HG03060 (cell line): ENCODE data around the gene C2orf81.
"Not testable (repeated sequence)": the region's sequence is repeated elsewhere in the genome, so short reads cannot be mapped to it uniquely, and the experiment has no call there.

Experiments used
- ATAC-seq: cut with Tn5 transposase; IDR thresholded peaks from one replicate; pipeline ENCODE4 v1.9.1; 2021; ENCODE audit warnings: low read depth, moderate number of reproducible peaks; ENCODE audit not compliant: unreplicated experiment

C2orf81 gene

DNA sequence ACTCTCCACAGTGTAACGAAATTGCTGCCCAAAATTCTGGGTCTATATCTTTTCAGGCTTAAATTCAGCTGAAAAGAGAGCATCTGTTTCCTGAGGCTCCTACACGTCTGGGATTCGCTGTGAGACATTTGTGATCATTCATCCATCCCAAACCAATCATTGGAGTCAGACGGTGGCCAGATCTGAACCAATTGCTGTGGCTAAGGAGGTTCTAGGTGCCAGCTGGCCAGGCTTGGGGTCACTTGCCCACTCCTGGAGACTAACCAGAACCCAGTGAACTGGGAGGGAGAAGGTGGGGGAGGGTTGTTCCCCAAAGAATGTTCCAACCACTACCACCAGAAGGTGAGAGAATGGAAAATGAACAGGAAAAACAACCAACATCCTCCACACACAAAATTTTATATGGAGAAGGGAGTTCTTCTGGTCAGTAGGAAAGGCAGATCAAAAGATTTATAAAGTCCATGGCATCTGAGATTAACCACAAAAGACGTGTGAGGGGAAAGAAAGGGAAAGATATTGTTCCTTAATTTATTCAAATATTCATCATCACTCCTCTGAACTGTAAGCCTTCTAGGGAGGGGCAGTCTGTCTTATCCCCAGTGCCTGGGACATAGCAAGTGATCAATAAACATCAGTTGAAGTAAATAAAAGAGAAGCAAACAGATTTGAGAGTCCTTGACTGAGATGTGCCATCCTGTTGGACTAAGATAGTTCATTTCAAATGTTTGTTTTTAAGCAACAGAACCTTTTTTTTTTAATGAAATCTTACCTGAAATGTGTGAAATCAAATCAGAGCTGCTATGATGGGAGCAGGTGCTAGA lies 23.3 kb upstream of the C2orf81 start:
- ATAC-seq = no peak

DNA sequence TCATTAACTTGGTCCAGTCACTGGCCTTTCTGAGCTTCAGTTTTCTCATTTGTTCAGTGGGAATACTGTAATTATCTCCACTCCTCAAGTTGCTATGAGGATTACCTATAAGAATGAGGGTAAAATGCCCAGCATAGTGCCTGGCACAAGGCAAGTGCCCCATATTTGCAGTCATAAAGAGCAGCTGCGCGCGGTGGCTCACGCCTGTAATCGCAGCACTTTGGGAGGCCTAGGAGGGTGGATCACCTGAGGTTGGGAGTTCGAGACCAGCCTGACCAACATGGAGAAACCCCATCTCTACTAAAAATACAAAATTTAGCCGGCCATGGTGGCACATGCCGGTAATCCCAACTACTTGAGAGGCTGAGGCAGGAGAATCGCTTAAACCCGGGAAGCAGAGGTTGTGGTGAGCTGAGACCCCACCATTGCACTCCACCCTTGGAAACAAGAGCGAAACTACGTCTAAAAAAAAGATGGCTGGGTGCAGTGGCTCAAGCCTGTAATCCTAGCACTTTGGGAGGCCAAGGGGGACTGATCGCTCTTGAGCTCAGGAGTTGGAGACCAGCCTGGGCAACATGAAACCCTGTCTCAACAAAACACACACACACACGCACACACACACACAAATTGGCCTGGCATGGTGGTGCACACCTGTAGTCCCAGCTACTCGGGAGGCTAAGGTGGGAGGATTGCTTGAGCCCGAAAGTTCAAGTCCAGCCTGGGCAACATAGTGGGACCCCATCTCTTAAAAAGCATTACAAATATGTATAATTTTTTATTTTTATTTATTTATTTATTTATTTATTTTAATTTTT lies 21.3 kb upstream of the C2orf81 start:
- ATAC-seq = not testable (repeated sequence)

DNA sequence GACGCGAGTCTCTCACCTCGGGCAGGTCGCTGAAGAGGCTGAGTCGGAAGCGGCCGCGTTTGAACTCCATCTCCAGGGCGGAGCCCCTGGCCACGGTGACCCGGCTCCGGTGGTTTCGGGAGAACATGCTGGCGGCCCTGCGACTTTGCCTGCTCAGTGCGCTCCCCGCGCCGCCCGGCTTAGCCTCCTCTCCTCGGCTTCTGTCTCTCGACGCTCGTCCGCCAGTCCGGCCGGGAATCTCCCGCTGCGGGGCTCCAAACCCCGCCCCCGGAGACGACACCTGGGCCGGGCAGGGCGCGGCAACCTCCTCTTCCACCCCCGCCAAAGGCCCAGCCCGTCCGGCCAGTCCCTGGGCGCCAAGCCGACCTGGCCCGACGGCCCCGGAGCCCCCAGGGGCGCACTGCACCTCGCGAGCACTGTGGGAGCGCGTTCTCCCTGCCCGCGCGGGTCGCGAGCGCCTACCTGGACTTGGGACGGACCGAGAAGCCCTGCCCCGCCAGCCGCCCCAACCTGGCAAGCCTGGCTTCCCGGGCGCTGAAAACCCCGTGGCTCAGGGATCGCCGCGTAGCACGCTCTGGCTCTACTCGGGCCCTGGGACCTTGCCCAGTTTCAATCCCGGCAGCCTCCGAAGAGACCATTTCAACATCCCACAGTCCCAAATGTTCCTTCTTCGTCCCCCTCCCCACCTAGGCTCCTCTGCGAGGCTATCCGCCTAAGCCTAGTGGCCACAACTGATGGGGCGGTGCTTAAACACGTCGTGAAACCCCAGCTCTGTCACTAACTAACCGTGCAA lies 20.5 kb upstream of the C2orf81 start, which contains the start of gene RTKN:
RTKN (minus strand) TSS at position 248 of the 793 bp plus-strand sequence; CDS start at position 127, 121 bp downstream.
- ATAC-seq = no peak

DNA sequence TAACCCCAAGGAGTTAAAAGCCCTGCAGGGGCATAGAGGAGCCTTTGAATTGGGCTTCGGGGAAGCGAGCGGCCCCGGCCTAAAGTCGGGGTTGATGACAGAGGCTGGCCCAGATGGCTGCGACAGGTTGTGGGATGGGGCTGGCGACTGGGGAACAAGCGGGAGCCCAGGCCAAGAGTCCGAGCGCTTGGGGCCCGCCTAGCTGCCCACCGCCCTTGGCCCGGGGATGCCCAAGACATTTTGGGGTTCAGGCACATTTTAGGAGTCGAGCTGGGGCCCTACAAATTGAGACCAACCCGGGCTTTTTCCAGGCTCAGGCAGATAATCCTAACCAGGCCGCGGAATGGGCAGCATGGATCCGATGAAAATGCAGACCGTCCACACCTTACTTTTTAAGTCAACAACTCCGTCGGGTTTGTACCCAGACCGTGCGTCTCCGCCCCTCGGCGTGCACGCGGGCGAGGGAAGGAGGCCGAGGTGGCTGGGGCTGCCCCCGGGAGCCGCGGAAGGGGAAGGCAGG lies 19.8 kb upstream of the C2orf81 start:
- ATAC-seq = no peak

DNA sequence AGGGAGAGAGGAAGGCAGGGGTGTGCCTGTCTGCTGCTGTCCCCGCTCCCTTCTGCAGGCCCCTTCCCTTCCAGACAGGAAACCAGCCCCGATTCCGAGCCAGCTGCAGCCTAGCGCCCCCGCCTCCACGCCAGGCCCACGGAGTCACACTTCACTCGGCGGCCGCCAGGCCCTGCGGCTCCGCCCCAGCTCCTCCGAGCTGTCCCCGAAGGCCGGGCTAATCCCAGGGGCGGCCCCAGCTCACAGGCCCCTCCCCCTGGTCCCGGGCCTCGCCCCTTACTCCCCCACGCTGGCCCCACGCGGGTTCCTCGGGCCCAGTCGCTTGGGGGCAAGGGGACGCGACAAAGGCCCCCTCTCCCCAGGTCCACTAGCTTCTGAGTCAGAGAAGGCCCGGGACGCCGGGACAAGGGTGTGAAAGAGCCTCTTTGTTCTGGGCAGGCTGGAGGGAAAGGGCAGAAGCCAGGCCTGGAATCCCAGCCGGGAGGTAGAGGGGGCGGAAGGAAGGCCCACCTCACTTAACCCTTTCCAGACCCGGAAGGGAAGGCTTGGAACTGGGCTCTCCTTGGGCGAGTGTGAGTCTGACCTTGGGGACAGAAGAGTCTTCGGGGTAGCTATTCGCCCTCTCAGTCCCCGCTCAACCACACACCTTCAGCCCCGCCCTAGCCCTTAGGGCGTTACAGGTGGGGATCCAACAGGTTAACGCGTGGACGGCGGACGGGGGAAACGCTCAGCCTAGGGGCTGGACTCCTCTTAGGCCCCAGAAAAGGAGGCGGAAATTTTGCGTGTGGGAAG lies 19.2 kb upstream of the C2orf81 start:
- ATAC-seq = peak; percentile 57

DNA sequence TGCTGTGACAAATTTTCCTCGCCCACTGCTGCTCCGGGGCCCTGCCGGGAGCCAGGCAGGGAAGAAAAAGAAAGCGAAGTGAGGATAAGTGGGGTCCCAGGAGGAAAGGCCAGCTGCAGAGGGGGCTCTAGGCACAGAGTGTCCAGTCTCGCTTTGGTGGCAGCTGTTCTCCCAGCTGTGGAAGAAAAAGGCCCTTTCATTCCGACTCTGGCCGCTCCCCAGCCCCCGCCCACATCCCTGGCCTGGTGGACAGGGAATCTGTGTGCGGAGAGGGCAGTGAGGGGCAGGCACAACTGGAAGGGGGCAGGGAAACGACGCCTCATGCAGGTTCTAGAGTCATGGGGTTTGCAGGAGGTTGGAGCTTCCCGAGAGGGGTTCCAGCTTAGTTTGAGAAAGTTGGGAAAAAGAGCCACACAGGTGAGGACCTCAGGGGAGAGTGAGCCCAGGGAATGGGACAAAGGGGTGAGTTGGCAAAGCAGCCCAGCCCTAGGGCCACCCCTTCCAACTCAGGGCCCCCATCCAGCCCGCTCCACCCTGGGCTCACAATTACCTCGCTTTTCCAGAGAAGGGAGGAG lies 18.5 kb upstream of the C2orf81 start:
- no peak for ATAC-seq

DNA sequence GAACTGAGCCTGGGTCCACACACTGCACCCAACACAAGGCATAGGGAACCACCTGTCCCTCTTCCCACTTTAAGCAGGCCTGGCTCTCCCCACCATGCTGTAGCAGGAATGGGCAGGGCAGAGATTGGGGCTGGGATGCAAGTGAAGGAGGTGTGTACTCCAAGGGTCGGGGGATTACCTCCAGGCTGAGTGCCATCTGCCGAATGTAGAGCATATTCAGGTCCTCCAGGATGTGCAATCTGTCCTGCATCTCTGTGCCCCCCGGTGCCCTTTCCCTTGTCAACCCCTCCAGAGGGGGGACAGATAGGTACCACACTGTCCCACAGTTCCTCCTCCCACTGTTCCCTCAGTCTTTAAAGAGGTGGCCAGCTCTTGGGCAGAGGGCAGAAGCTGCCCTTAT lies 18.0 kb upstream of the C2orf81 start:
- ATAC-seq = no peak

DNA sequence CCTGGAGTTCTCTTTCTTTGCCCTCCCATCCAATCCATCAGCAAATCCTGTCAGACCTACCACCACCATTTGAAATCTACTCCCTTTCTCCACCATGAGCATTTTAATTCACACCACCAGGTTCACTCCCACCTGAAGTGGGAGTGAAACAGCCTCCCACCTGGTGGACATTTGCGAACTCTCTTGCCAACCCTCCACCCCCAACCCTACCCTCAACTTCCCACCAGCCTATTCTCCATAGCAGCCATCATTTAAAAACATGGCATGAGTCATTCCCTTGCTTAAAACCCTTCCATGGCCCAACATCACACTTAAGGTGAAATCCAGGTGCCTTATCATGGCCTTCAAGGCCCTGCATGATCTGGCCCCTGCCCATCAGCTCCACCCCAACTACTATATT lies 16.8 kb upstream of the C2orf81 start:
- ATAC-seq = no peak

DNA sequence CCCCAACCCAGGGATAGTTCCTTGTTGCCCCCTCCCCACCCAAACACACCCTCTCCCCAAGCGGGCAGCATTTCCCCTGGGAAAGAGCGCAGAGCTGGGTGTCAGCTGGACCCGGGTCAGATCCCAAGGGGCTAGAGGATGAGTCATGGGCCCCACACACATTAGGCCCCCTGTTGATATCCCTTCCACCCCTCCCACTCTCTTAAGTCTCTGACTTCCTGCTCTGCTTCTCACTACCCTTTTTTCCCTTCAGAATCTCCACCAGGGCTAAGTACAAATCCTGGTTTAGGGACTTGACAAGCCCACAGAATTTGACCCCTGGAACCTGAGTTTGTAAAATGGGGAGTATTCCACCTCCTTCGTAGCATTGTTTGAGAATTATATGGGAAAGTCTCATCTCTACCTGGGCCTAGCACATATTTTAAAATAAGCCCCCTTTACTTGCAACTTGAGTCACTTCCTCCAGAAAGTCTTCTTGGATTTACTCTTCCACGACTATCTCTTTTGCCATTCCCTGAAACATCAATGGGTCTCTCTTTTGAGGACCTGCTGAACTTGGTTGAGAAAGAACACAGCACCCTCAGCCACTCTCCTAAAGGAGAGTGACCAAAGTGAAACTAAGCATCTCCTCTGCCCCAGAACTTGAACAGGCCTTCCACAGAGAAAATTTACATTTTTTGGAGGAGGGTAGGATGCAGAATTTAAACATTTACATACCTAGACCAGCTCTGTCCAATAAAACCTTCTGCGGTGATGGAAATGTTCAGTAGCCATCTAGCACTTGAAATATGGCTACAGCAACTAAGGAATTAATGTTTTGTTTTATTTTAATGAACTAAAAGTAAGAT lies 15.7 kb upstream of the C2orf81 start:
- ATAC-seq = no peak

DNA sequence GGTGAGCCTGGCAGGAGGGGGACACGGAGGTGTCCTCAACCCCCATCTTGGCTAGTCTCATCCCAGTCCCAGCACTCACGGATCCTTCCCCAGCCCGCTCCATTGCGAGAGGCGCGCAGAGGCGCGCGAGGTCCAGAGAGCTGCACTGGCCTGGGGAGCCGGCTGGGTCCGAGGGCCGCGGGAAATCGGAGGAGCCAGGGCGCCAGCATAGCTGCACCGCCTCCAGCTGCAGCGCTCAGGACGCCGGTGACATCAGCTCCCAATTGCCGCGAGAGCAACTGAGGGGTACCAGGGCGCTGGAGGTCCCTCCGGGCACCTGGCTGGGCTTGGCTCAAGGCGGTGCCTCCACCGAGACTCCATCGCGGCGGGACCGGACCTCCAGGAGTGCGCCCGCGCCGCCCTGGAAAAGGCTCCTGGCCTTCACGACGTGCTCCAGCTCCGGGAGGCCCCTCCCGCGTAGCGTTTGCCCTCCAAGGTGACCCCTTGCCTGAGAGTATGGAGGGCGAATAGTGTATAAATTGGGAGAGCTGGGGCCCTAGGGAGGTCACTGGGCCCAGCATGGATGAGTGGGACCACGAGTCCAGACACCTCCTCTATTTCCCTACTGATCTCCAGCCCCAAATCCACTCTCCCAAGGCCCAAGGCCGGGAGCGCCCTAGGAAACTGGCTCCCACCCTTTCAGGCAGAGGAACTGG lies 14.8 kb upstream of the C2orf81 start:
- no peak for ATAC-seq

DNA sequence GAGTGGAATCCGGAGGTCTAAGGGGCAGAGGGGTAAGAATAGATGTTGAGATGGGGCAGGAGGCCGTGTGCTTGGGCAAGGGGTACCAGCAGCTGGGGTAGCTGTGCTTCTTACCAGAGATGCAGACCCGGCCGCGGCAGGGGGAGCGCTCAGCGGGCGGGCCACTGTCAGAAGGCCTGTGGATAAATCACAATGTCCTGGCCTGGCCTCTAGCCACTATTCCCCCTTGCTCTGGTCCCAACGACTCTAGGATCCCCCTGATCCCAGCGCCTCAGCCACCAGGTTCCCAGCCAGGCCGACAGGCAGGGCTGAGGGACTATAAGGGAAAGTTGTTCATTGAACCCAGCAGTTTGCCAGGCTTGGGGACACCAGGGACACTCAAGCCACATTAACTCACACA lies 9.1 kb upstream of the C2orf81 start:
- no peak for ATAC-seq

DNA sequence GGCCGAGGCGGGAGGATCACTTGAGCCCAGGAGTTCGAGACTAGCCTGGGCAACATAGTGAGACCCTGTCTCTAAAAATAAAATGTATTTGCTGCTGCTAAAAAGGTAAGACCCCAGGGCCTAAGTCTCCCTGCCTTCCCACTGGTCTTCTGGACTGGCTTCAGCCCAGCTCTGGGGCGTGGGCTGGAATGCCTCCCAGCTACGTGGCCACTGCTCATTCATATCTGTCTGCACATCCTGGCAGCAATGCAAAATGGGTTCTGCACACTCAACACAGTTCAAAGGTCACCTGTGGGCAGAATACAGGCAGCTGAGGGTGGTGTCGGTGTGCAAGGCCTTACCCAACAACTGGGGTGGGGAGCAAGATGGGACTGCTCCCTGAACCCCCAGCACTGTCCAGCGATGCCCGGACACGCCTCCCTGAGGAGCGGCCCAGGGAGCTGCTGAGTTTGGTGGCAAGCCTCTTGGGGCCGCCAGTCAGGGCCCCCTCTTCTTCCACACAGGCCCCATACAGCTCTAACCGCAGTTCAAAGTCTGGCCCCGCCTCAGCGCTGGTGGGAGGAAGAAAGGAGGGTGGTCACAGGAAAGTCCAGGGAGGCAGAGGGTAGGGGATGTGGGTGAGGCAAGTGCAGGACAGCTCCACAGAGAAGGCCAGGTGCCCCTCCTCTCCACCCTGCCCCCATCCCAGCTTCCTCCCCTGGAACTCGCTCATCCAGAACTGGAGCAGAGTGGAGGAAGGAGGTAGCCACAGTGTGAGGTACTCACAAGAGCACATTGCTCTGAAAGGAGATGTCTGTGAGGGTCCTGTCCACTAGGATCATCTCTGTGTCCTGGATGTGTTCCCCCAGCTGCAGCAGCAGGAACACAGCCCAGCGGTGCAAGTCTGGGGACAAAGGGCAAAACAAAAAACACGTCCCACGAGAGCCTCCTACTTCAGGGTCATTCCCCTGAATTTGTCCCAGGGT lies 8.3 kb upstream of the C2orf81 start:
- no peak for ATAC-seq

DNA sequence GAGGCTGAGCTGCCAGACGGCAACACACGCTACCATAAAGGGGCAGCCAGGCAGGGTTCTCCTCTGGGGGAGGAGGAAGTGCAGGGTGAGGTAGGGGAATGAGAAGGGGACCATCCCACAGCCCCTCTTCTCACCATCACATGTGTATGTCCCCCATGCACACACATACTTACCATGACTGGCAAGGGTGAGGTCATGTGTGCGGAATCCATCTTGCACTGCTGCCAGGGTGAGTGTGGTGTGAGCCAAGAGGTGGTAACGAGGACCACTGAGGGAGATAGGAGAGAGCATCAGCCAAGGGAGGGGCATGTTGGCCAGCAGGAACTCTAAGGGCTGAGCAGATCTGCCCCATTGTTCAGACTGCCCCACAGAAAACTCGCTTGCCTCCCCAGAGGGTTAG lies 7.3 kb upstream of the C2orf81 start:
- ATAC-seq = no peak

DNA sequence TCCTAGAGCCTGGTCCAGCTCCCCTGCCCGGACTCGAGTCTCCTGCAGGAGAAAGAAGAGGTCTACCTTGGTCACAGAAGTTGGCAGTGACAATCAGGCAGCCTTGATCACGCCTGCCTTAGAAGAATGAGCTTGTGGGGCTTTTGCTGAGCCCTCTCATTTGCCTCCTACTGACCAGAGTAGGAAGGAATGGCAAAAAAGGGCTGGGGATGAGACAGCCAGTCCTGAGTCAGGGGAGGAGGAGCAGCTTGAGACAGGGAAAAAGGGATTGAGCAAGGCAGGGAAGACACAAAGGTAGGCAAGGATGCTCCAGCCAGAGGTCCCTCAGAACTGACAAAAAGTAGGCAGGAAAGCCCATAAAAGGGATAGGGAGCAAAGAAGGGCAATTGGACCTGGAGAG lies 6.1 kb upstream of the C2orf81 start:
- ATAC-seq = no peak

DNA sequence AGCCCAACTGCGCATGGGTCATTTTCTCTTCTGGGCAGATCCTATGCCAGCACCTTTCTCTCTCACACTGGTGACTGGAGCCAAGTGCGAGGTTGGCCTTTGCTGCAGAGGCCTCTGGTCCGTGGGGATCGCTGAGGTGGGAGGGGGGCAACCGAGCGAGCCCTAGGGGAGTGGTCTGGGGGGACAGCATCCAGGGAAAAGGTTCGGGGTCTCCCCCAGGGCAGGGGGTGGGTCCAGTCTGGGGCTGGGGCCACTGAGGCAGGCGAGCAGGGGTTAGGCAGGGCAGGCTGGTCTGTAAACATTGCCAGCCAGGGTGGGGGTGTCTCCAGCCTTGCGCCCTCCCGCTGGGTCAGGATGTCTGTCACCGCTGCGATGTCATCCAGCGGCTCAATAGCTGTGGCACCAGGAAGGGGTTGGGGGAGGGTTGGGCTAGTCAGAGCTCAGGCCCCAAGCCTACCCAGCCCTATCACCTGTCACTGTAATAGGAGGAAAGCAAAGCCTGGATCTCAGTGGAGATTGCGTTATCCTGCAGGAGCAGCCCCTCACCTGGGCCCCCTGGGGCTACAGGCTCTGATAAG lies 4.9 kb upstream of the C2orf81 start:
- no peak for ATAC-seq

DNA sequence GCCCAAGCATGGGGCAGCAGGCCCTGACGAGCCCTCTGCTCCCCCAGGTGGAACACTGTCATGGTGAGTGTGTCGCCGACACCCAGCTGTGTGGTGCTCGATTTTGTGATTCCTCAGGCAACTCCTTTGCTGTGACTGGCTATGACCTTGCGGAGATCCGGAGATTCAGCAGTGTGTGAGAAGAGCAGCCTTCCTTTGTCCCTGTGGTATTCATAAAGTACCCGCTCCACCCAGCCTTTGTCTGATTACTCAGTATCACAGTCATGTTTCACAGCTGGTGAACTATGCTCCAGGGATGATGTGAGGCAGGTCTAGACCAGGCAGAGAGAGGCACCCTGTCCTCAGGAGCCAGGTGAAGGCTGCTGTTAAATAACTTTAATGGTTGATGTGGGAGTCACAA lies 4.1 kb upstream of the C2orf81 start:
- no peak for ATAC-seq

DNA sequence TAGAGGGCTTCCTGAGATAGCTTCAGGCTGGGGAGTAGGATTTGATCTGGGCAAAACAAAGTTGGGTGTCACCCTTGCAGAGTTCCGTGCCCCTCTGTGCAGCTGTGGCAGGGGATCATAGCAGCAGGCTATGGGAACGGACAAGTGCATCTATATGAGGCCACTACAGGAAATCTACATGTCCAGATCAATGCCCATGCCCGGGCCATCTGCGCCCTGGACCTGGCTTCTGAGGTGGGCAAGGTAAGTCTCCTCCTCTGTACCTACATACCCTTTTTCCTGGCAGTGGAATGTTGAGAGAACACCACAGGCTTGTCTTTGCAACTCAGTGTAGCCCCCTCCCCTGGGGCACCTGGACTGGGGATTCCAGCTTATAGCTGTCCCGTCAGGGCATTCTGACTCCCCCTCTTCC lies 3.6 kb upstream of the C2orf81 start:
- ATAC-seq = no peak
